HG03139 (cell line): ENCODE data around the gene LRP1-AS.

Source experiments
- ATAC-seq: cut with Tn5 transposase; IDR thresholded peaks from one replicate; pipeline ENCODE4 v1.9.1; 2021; ENCODE audit not compliant: unreplicated experiment

LRP1-AS gene

GRCh38 chr12:57160741-57161140 is 13.3 kb upstream of the LRP1-AS start:
- no peak for ATAC-seq

DNA sequence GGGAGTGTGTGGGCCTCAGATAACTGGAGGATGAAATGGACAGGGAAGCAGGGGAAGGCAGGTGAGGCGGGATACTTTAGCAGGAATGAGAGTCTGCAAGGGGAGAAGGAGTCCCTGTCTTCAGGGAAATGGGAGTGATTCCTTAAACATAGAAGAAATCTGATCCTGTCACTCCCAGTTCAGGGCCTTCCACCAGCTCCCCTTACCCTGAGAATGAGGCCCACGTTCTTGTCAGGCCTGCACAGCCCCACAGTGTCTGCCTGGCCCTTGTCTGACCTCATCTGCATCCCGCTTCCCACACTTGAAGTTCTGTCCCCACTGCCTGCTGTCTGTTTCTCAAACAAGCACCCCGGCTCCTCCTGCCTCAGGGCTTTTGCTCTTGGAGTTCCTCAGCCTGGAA is 12.6 kb upstream of the LRP1-AS start:
- no peak for ATAC-seq

DNA sequence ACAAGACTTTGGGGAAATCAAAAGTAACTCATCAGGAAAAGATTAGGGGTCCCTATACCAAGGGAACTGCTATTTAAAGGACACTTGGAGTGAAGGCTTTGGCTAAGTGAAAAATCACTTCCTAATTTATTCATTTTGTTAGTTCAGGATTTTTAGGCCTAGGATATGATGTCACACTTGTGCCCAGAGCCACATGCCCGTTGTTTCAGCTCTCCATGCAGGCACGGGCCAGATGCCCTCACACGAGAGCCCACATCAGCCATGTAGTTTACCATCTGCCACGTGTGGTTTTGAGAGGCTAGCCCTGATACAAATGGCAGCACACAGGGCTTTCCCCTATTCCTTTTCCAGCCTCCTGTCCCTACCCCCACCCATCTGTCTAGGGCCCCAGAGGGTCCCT is 11.9 kb upstream of the LRP1-AS start:
- no peak for ATAC-seq

GRCh38 chr12:57158665-57159064 is 11.2 kb upstream of the LRP1-AS start:
- ATAC-seq = no peak

DNA sequence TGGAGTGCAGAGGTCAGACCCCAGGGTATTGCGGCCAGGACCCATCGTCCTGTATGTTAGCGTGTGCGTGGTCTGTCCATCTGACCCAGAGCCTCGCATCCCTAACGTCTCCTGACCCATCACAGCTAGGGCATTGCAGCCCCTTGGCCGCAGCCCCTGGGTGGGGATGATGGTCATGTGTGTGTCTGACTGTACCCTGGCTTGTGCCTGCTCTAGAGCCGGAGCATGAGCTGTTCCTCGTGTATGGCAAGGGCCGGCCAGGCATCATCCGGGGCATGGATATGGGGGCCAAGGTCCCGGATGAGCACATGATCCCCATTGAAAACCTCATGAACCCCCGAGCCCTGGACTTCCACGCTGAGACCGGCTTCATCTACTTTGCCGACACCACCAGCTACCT is 10.8 kb upstream of the LRP1-AS start:
- no peak for ATAC-seq

DNA sequence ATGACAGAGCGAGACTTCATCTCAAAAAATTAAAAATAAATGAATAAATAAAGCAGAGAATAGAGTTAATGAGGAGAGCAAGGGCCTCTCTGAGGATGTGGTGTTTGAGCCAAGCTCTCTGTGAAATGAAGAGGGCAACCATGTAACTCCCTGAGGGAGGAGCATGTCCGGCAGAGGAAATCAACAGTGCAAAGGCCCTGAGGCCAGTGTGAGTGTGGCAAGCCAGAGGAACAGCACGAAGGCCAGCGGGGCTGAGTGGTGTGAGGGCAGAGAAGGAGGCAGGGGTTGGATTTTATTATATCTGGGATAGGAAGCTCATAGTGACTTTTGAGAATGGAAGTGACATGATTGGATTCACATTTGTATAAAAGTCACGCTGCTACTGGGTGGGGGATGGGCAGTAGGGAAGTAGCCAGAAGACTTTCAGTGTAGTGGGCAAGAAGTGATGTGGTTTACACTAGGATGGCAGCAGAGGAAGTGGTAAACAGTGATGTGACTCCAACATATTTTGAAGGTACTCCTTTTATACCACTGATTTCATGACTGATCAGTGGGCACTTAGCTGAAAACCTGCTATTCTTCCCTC is 10.3 kb upstream of the LRP1-AS start:
- no peak for ATAC-seq

DNA sequence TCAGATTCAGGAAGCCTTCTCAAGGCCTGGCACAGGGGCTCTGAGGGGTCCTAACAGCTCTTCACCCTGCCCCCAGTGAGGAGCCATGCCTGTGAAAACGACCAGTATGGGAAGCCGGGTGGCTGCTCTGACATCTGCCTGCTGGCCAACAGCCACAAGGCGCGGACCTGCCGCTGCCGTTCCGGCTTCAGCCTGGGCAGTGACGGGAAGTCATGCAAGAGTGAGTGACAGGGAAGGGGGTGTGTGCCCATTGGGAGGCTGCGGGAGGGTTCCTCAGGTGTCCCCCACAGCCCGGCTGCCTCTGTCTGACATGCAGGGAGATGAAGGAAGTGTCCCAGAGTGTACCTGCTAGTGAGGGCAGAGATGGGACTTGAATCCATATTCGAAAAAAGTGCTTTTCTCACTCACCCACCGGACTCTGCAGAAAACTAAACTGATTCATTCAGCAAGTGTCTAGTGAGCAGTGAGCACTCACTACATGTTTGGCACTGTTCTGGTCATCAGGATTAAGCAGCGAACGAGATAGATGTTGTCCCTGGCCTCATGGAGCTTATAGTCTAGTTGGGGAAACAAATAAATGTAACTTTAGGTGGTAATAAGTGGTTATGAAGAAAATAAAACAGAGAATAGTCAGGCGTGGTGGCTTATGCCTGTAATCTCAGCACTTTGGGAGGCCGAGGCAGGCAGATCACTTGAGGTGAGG is 9.4 kb upstream of the LRP1-AS start:
- ATAC-seq = no peak

DNA sequence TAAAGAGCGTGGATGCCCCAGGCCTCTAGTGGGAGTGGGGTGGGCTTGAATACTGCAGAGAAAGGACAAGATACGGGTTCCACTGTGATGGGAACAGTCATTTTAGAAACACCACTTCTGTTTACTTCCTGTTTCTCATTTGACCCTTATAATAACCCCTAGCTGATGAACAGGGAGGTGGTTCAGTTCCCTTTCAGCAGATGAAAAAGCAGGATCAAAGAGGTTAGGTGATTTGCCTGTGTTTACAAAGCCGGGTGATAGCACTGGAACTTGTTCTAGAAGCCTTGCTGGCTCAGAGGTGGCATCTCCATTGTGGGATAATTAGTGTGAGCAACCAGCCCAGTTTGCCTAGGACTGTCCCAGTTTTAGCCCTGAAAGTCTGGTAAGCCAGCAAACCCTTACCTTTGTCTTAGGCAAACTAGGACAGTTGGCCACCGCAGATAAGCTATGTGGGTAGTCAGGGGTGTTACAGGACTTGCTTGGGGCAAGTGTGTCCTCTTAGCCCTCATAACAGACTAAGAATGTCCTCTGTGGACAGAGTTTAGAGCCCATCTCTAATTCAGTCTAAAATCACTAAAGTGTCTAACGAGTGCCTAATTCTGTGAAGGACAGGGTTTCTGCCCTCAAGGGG is 7.5 kb upstream of the LRP1-AS start:
- ATAC-seq = no peak

GRCh38 chr12:57154076-57154475 is 6.7 kb upstream of the LRP1-AS start:
- no peak for ATAC-seq

DNA sequence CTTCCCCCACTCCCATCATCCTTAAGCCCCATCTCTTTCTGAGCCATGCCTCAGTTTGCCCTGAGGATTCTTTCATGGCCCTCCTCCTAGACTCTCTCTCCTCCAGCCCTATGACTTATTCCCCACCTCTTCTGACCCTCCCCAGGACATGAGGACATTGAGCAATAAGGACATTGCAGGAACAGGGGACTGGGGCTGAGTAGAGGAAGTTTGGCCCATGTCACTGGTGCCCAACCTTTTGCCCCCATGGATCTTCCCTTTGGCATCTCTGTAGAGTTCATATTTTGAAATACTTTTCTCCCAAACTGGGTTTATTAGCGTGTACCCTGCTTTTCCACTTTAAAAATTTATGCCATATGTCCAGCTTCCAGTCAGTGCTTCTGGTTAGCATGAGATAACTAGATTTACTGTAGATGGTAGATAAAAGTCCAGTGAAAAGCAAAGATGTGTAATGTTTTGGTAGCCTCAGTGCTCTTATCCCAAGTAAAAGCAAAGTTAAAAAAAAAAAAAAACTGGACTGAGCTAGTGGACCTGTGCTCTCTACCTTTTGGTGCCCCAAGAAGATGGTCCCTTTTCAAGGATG is 6.1 kb upstream of the LRP1-AS start:
- no peak for ATAC-seq

DNA sequence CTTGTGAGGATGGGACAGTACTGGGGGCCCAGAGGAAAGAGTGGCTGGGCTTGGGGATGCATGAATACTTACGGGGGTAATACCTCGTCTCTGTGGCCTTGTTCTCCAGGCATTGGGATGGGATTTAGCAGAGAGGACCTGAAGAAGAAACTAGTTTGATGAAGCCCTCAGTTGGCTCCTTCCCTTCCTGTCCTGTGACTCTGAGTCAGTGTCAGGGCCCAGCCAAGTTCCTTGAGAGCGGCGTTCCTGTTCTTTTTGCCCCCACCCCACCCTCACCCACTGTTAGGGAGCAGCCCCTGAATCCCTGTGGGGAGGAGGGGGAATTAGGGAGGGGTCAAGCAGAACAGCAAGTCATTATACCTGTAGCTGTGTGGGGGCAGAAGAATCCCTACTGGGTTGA is 5.2 kb upstream of the LRP1-AS start:
- no peak for ATAC-seq

GRCh38 chr12:57151741-57152630 is 4.6 kb upstream of the LRP1-AS start:
- no peak for ATAC-seq

DNA sequence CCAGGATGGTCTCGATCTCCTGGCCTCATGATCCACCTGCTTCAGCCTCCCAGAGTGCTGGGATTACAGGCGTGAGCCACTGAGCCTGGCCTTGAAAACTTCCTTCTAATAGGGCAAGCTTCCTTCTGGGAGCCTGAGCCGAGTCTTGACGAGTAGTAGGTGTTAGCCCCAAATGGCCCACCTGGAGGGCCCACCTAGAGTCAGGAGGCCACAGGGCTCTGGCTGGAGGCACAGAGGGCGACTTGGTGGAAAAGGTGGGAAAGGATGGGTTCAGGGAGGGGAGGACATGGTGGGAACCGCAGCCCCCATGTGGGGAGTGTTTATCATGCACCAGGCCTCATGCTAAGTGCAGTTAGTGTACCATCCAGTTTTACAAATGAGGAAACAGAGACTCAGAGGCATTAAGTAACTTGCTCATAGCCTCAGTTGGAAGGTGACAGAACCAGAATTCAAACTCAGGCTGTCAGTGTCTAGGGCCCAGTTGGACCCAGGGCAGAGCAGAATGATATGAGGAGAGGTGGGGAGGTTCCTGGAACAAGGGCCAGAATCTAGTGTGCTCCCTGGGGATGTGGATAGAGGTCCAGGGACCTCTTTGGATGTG is 3.1 kb upstream of the LRP1-AS start:
- no peak for ATAC-seq

DNA sequence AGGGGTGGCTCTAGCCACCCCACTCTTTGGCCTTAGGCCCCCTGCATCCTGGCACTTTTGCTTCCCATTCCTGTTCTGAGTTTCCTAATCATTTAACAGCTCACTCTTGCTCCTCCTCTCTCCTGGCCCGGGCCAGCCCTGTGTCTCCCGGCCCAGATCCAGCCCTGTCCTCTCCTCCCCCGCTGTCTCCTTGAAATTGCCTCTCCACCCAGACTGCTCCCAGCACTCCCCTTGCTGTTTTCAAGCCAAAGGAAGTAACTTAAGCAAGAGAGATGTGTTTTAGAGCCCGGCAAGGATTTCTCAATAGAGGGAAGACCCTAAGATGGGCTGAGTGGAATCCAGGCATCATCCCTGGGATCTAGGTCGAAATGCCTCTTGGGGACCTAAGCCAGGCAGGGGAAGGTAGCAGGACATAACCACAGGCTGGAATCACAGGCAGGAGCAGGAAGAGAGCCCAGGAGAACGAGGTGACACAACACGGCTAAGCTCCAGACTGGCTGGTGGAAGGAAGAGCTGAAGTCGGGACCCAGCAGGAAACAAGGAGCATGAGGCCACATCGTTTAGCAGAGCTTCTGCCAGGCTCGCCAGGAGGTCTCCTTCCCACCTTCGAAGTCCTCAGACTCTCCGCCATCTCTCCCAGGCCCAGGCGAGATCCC is 2.0 kb upstream of the LRP1-AS start:
- no peak for ATAC-seq

DNA sequence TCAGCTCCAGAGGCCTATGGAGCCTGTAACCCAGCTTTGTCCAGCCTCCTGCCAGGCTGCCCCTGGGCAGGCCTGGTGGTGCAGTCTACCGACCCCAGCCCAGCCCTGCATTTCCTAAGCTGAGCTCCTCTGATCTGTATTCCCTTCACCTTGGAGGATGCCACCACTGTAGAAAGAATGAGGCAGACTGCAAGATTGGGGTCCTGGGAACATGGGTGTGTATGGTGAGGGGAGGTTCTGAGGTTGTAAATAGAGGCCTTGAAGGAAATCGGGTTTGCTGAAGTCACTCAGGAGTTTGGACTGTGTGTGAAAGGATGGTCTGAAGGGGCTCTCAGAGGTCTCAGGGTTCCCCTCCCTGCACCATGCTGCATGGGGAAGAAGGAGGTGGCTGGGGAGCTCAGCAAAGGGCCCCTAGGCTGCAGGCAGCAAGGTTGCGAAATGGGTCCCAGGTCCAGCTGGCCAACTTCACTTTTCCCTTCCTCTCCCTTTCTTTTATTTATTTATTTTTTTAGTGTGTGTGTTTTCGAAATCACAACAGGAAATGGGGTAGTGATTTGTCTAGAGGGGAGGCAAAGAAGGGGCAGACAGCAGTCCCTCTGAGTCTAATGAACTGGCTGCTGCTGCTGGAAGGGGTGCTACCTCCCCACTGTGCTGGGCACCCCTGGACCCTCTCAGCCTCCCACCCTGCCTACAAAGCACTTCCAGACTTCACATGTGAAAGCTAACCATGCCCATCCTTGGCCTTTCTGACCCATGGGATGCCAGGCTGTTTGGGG is 1.2 kb upstream of the LRP1-AS start:
- ATAC-seq = no peak

GRCh38 chr12:57146092-57146491 is 1.3 kb downstream of the LRP1-AS start:
- ATAC-seq = no peak

DNA sequence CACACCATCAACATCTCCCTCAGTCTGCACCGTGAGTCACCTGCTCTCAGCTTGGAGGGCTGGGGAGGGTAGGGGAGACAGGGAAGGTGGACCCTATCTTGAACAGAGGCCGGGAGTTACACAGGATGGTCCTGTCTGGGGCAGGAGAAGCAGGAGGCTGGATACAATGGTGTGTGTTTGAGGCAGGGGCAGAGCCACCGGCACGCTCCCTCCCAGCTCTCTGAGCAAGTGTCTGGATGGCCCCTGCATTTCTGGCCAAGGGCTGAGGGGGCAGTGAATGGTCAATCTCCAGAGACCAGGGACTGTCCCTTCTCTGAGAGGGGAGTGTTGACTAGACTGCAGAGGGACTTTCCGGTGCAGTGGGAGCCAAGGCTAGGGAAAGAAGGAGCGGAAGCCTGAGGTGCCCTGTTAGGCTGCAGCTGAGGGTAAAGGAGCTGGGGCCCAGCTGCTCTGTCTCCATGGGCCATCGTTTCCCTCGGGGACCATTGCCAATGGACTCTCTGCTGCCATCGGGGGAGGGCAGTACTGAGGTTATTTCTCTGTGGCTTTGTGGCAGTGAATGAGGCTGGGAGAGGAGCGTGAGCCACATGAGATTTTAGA is 1.9 kb downstream of the LRP1-AS start:
- ATAC-seq = no peak

DNA sequence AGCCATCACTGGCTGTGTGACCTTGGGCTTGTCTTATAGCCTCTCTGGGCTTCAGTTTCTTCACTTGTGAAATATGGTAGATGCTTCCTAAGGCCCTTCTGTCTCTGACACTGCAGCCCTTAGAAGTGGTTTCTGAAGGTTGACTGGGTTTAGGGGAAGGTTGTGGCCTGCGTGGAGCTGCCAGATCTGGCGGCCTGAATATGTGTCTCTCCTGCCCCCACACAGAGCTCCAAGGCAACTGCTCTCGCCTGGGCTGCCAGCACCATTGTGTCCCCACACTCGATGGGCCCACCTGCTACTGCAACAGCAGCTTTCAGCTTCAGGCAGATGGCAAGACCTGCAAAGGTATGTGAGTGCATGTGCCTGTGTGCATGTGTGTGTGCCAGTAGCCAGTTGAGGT is 4.0 kb downstream of the LRP1-AS start:
- no peak for ATAC-seq

DNA sequence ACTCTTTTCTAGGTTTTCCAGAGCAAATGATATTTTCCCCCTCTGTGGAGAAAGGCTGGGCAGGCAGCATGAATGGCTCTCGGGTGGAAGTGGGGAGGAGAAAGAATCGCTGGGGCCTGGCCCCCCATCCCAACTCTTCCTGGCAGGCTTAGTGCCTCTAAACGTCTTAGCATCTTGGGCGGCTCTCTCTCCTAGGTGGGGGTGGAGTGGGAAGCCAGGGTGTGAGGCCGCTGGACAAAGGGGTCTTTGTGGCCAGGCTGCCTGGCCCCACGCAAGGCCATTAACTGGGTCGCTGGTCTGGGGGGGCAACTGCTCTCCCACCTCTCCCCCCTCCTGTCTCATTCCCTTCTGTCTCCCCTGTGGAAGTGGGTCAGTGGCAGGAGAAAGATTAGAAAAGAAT is 4.7 kb downstream of the LRP1-AS start:
- ATAC-seq = no peak
